KMS-11 (cell line): ENCODE measurements around the gene CD6.
"Not testable (repeated sequence)": the region's sequence is repeated elsewhere in the genome, so short reads cannot be mapped to it uniquely, and the experiment has no call there.

Experiments used
- H2AFZ ChIP-seq: fragments of 200-600 bp; sonication (generic); 2 replicates; pipeline ENCODE4 v1.6.1; 2016; ENCODE audit warnings: antibody characterized with exemption, mixed run types, low read depth
- H3K27ac ChIP-seq: fragments of 200-600 bp; sonication (generic); 2 replicates; pipeline ENCODE4 v1.6.1; 2016; ENCODE audit warnings: mild to moderate bottlenecking, mixed run types
- H3K27me3 ChIP-seq: fragments of 200-600 bp; sonication (generic); 2 replicates; pipeline ENCODE4 v1.6.1; 2017; ENCODE audit warnings: mild to moderate bottlenecking, low read depth, mixed run types, moderate library complexity; ENCODE audit not compliant: insufficient read depth
- H3K36me3 ChIP-seq: fragments of 200-600 bp; sonication (generic); 2 replicates; pipeline ENCODE4 v1.6.1; 2017; ENCODE audit warnings: mild to moderate bottlenecking, mixed run types; ENCODE audit not compliant: insufficient read depth
- H3K4me1 ChIP-seq: fragments of 200-600 bp; sonication (generic); 2 replicates; pipeline ENCODE4 v1.6.1; 2016; ENCODE audit warnings: mild to moderate bottlenecking, low read depth, mixed run types; ENCODE audit not compliant: poor library complexity, severe bottlenecking
- H3K4me2 ChIP-seq: fragments of 200-600 bp; sonication (generic); 2 replicates; pipeline ENCODE4 v1.7.0; 2016; ENCODE audit warnings: mild to moderate bottlenecking, mixed run types
- H3K4me3 ChIP-seq: fragments of 200-600 bp; sonication (generic); IDR thresholded peaks from 2 replicates; pipeline ENCODE4 v1.6.1; 2017; ENCODE audit warnings: low read depth, low read length, mixed read lengths; ENCODE audit not compliant: insufficient read depth
- H3K79me2 ChIP-seq: fragments of 200-600 bp; sonication (generic); 2 replicates; pipeline ENCODE4 v1.6.1; 2016; ENCODE audit warnings: low read depth, mixed run types; ENCODE audit not compliant: insufficient read depth
- H3K9ac ChIP-seq: fragments of 200-600 bp; sonication (generic); 2 replicates; pipeline ENCODE4 v1.6.1; 2016; ENCODE audit warnings: mild to moderate bottlenecking, mixed run types
- H4K20me1 ChIP-seq: fragments of 200-600 bp; sonication (generic); 2 replicates; pipeline ENCODE4 v1.6.1; 2016; ENCODE audit warnings: mild to moderate bottlenecking, mixed run types; ENCODE audit not compliant: insufficient read depth
- CTCF ChIP-seq: fragments of 200-600 bp; sonication (generic); conservative IDR thresholded peaks from 2 replicates; pipeline ENCODE4 v1.6.1; 2017; ENCODE audit warnings: low read depth, mild to moderate bottlenecking, antibody characterized with exemption, low read length, moderate library complexity, mixed read lengths

CD6 gene

GRCh38 chr11:60970369-60970774 lies 1.1 kb upstream of the CD6 start:
- Histone ChIP-seq H3K36me3 (no peaks in the 10 kb centered on the region), H3K4me3 (no peak overlapping the region), H3K27ac (no peak overlapping the region), H3K79me2 (no peaks in the 10 kb centered on the region), H2AFZ (peak overlapping the region; percentile 46; the same call in 1 of the 2 replicates), H3K4me2 (peak overlapping the region; percentile 14; the same call in 1 of the 2 replicates), H3K9ac (no peak overlapping the region), H3K4me1 (no peaks in the 10 kb centered on the region), H4K20me1 (no peaks in the 10 kb centered on the region), H3K27me3 (no peaks in the 10 kb centered on the region)
- TF ChIP-seq CTCF: peak; percentile 91

- H3K27ac ChIP-seq: no peak overlapping the region
- no peaks in the 10 kb centered on the region for H4K20me1 ChIP-seq
- peak overlapping the region; percentile 14; the same call in 1 of the 2 replicates for H3K4me2 ChIP-seq
- H3K36me3 ChIP-seq: no peaks in the 10 kb centered on the region
- H3K4me1 ChIP-seq: no peaks in the 10 kb centered on the region
- H3K4me3 ChIP-seq: no peak overlapping the region
- H2AFZ ChIP-seq: no peak overlapping the region
- no peaks in the 10 kb centered on the region for H3K79me2 ChIP-seq
- H3K9ac ChIP-seq: no peak overlapping the region
- H3K27me3 ChIP-seq: no peaks in the 10 kb centered on the region
- no peak for TF ChIP-seq CTCF
Observed at GRCh38 chr11:60970890-60971289, 590 bp upstream of the CD6 start.

GRCh38 chr11:60972182-60973030 lies 926 bp downstream of the CD6 start:
- no peaks in the 10 kb centered on the region for H3K4me1 ChIP-seq
- H3K36me3 ChIP-seq: no peaks in the 10 kb centered on the region
- no peaks in the 10 kb centered on the region for H4K20me1 ChIP-seq
- H3K27ac ChIP-seq: no peak overlapping the region
- H3K27me3 ChIP-seq: no peaks in the 10 kb centered on the region
- no peaks in the 10 kb centered on the region for H3K79me2 ChIP-seq
- H3K9ac ChIP-seq: no peak overlapping the region
- H3K4me3 ChIP-seq: no peak overlapping the region
- no peak for TF ChIP-seq CTCF
- no peak overlapping the region for H2AFZ ChIP-seq
- no peak overlapping the region for H3K4me2 ChIP-seq

GRCh38 chr11:60973699-60974098 lies 2.2 kb downstream of the CD6 start:
- no peak overlapping the region for H3K9ac ChIP-seq
- no peak overlapping the region for H3K4me3 ChIP-seq
- H3K4me1 ChIP-seq: no peaks in the 10 kb centered on the region
- H3K4me2 ChIP-seq: no peak overlapping the region
- no peak overlapping the region for H3K27ac ChIP-seq
- no peaks in the 10 kb centered on the region for H3K36me3 ChIP-seq
- TF ChIP-seq CTCF: no peak
- no peaks in the 10 kb centered on the region for H4K20me1 ChIP-seq
- no peaks in the 10 kb centered on the region for H3K79me2 ChIP-seq
- no peaks in the 10 kb centered on the region for H3K27me3 ChIP-seq
- no peak overlapping the region for H2AFZ ChIP-seq

- not testable (repeated sequence) for H3K27ac ChIP-seq, H3K4me1 ChIP-seq
Observed at GRCh38 chr11:60974316-60974715, 2.8 kb downstream of the CD6 start.

More at GRCh38 chr11:60974316-60974715, 2.8 kb downstream of the CD6 start:
- not testable (repeated sequence) for H3K4me2 ChIP-seq, H3K4me3 ChIP-seq, H2AFZ ChIP-seq, H4K20me1 ChIP-seq, H3K79me2 ChIP-seq, H3K9ac ChIP-seq, H3K27me3 ChIP-seq, H3K36me3 ChIP-seq
